ENCODE results near the gene XYLB. TPM values are rescaled to one million over a fixed set of nuclear protein-coding genes. Genes with fewer than 3 reads are reported as not detected.

XYLB gene
- total and polyA plus RNA-seq, 11 donors = 0.23 to 2.9 (median 0.61) TPM

GRCh38 chr3:38383156-38383875 is 36.7 kb downstream of the XYLB start:
- 91 to 95% (median 94%) methylated on average over 8 of the region's 8 CpGs for WGBS, 4 donors
- Histone ChIP-seq H3K4me3 (no peak overlapping the region), H3K36me3 (peaks cover 0 to 28% (median 0%) of the 10 kb centered on the region in 9 donors), H3K27me3 (no peaks in the 10 kb centered on the region), H3K4me1 (no peaks in the 10 kb centered on the region), H3K9me3 (peaks cover 0 to 32% (median 12%) of the 10 kb centered on the region in 12 donors), H3K27ac (no peak overlapping the region)
- no peak for ATAC-seq
- no peak for DNase-seq
- intact Hi-C loops (cut with DNase I) = no loop called here
- TF ChIP-seq POLR2A (IDR thresholded peaks at IDR 0.05) (no peak), CTCF (IDR thresholded peaks at IDR 0.05) (no peak)

GRCh38 chr3:38386992-38387750 is 40.6 kb downstream of the XYLB start:
- Histone ChIP-seq H3K4me3 (no peak overlapping the region), H3K36me3 (peaks cover 0 to 12% (median 0%) of the 10 kb centered on the region in 9 donors), H3K4me1 (no peaks in the 10 kb centered on the region), H3K9me3 (peaks cover 0 to 28% (median 12%) of the 10 kb centered on the region in 12 donors), H3K27ac (no peak overlapping the region), H3K27me3 (no peaks in the 10 kb centered on the region)
- no peak for TF ChIP-seq CTCF (IDR thresholded peaks at IDR 0.05)
- no peak for TF ChIP-seq POLR2A (IDR thresholded peaks at IDR 0.05)
- 95 to 98% (median 97%) methylated on average over 5 of the region's 5 CpGs for WGBS, 4 donors
- DNase-seq (no peak), ATAC-seq (no peak)
- intact Hi-C loops (cut with DNase I) = no loop called here

GRCh38 chr3:38387862-38388261 is 41.3 kb downstream of the XYLB start:
- Histone ChIP-seq H3K4me3 (no peak overlapping the region), H3K36me3 (peaks cover 0 to 13% (median 0%) of the 10 kb centered on the region in 9 donors)
- TF ChIP-seq CTCF (IDR thresholded peaks at IDR 0.05) (no peak), POLR2A (IDR thresholded peaks at IDR 0.05) (no peak)

GRCh38 chr3:38392604-38393163 is 46.1 kb downstream of the XYLB start:
- Histone ChIP-seq H3K27ac (no peak overlapping the region), H3K4me3 (no peak overlapping the region), H3K4me1 (no peaks in the 10 kb centered on the region), H3K9me3 (peaks cover 0 to 7% (median 0%) of the 10 kb centered on the region in 12 donors), H3K36me3 (peaks cover 0 to 12% (median 0%) of the 10 kb centered on the region in 9 donors), H3K27me3 (no peaks in the 10 kb centered on the region)
- 94 to 99% (median 98%) methylated on average over 1 of the region's 1 CpG for WGBS, 4 donors
- ATAC-seq (no peak), DNase-seq (no peak)
- intact Hi-C loops (cut with DNase I) = loop anchor here in 2 of 10 donors (10.0 kb wide), 2 partner anchors 52 to 82 kb away; no protein-coding TSS in a partner anchor
- TF ChIP-seq CTCF (IDR thresholded peaks at IDR 0.05) = no peak
- TF ChIP-seq POLR2A (IDR thresholded peaks at IDR 0.05) = no peak

More at GRCh38 chr3:38387862-38388261, 41.3 kb downstream of the XYLB start:
- no peaks in the 10 kb centered on the region for H3K4me1 ChIP-seq
- intact Hi-C loops (cut with DNase I) = no loop called here
- peaks cover 0 to 28% (median 12%) of the 10 kb centered on the region in 12 donors for H3K9me3 ChIP-seq
- ATAC-seq = no peak
- 88 to 98% (median 97%) methylated on average over 5 of the region's 5 CpGs for WGBS, 4 donors
- H3K27me3 ChIP-seq = no peaks in the 10 kb centered on the region
- no peak overlapping the region for H3K27ac ChIP-seq
- DNase-seq = no peak
